ENCODE results near the gene PSG1.
"Not testable (repeated sequence)": the region's sequence is repeated elsewhere in the genome, so short reads cannot be mapped to it uniquely, and the experiment has no call there.

GRCh38 chr19:42916931-42917330 lies 37.4 kb upstream of the PSG1 start:
- TF ChIP-seq CTCF (conservative IDR thresholded peaks at IDR 0.05); EZH2 (IDR thresholded peaks at IDR 0.05; ENCODE audit: low read depth): not testable (repeated sequence)

All from PC-9 (cell line).